Fibroblast of mammary gland (primary cell): ENCODE results near the gene FGD5.
A peak's percentile ranks its signal among the peaks of the same experiment; 100 is the strongest.

ENCODE experiments used
- DNase-seq: peaks from one replicate; pipeline ENCODE4 v3.0.0-alpha.2; 2010; ENCODE audit warnings: low read depth
- H3K4me3 ChIP-seq: 2 replicates; pipeline ENCODE4 v1.5.1; 2011; ENCODE audit warnings: low read depth, mild to moderate bottlenecking, low read length, moderate library complexity; ENCODE audit not compliant: control insufficient read depth
- TF ChIP-seq, protein P1 (sequence below): conservative IDR thresholded peaks from 2 replicates; pipeline ENCODE4 v1.5.1; 2011; ENCODE audit warnings: low read depth, low read length, inconsistent platforms; ENCODE audit not compliant: control insufficient read depth, insufficient read depth

FGD5 gene

DNA sequence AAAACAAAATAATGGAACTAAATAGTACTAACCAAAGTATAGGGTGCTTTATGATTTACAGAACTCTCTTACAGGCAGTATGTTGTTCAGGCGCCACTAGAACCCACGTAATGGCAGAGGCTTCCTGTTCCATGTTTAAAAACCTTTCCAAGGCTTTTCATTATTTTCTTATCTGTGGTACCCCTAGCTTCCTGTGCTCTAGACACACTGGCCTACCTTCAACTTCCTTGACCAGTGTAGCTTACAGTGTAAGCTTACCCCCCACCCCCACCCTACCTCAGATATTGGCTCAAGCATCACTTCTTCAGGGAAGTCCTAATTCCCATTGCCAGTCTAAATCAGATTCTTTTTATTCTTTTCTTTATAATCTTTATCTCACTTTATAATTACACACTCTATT, 131.5 kb downstream of the FGD5 start:
- TF ChIP-seq, protein P1, sequence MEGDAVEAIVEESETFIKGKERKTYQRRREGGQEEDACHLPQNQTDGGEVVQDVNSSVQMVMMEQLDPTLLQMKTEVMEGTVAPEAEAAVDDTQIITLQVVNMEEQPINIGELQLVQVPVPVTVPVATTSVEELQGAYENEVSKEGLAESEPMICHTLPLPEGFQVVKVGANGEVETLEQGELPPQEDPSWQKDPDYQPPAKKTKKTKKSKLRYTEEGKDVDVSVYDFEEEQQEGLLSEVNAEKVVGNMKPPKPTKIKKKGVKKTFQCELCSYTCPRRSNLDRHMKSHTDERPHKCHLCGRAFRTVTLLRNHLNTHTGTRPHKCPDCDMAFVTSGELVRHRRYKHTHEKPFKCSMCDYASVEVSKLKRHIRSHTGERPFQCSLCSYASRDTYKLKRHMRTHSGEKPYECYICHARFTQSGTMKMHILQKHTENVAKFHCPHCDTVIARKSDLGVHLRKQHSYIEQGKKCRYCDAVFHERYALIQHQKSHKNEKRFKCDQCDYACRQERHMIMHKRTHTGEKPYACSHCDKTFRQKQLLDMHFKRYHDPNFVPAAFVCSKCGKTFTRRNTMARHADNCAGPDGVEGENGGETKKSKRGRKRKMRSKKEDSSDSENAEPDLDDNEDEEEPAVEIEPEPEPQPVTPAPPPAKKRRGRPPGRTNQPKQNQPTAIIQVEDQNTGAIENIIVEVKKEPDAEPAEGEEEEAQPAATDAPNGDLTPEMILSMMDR: no peak
- no peak overlapping the region for H3K4me3 ChIP-seq
- DNase-seq: no peak

DNA sequence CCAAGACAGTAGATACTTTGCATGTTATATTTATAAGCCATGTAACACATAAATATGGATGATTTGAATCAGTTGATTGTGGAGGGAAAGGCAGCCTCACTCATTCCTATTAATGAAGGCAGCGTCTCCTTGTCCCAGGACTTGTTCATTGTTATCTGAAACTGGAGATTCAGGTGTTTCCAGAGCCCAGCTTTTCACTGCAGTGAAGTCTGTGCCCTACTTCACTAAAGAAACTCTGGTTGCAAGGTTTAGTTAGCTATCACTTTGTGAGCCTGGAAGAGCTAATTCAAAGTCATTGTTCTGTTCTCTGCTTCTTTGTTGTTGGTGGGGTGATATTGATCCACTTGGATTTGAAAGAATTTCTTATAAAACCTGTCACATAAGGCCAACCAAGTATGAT, 138.4 kb downstream of the FGD5 start:
- TF ChIP-seq, protein P1: no peak
- H3K4me3 ChIP-seq: no peak overlapping the region
- DNase-seq: no peak

DNA sequence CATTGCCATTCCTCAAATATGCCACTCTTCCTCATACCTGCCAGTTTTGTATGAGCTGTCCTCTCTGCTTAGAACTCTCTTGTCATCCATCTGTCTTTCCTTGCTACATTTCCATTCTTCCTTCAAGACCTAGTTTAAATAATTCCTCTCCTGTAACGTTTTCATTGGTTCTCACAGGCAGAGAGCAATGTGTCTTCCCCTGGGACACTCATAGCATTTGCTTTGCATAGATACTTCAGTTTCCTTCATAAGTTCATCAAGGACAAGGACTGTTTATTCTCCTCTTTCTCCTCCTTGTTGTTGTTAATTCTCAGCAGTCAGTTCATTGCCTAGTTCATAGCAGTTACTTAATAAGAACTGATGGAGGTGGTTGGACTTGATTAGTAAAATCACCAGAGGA, 139.2 kb downstream of the FGD5 start:
- DNase-seq: peak; percentile 19
- H3K4me3 ChIP-seq: no peak overlapping the region
- TF ChIP-seq, protein P1: no peak

DNA sequence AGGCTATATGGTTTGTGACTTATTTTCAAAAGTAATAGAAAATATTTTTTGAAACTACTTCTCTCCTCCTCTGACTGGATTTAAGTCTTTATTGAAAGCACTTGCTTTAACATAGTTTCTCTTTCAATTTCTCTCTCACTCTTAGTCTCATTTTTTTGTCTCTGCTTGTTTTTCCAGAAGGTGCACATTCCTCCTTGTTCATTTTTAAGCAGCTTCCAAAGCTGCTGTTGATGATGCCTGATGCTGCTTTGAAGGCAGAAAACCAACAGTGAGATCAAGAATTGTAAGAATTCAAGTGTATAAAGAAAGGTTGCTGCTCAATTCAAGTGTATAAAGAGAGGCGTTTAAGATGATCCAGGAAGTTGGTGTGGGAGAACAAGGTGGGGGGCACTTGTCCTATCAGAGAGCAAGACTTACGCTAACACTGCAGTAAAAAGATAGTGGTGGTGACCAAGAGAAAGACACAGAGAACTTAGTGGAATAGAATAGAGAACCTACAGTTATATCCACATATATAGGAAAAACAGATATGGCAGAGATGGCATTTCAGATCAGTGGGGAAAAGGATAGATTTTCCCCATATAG, 140.7 kb downstream of the FGD5 start:
- no peak overlapping the region for H3K4me3 ChIP-seq
- TF ChIP-seq, protein P1: no peak
- DNase-seq: no peak

DNA sequence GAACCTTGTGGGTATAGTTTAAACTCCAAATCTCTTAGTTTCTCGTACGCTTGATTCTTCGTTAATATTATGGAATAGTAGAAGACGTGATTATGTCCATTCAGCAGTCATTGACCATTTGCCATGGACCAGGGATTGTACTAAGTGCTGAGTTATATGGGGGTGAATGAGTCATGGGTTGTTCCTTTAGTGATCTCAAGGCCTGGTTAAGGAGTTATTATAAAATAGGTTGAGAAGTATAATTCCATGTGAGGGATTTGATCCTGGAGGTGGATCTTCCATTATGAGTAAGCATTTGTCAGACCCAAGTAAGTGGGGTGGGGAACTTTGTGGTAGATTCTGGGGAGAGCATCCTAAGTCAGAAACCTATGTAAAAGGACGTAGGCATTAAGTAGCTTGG, 144.0 kb downstream of the FGD5 start:
- TF ChIP-seq, protein P1: no peak
- DNase-seq: peak; percentile 86
- H3K4me3 ChIP-seq: no peak overlapping the region

DNA sequence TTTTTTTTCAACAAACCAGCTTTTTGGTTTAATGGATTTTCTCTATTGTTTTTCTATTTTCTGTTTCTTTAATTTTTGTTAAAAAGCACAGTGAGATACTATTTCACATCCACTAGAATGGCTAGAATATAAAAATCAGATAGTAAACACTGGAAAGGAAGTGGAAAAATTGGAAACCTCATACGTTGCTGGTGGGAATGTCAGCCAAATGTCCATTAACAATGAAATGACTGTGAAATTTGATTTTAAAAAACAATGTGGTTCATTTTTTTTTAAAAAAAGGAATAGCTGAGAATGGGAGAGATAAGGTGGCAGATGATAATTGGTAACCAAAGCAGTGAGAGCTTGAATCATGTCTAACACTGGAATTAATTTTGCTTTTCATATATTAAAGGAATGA, 148.5 kb downstream of the FGD5 start:
- DNase-seq: no peak
- TF ChIP-seq, protein P1: no peak
- no peak overlapping the region for H3K4me3 ChIP-seq

DNA sequence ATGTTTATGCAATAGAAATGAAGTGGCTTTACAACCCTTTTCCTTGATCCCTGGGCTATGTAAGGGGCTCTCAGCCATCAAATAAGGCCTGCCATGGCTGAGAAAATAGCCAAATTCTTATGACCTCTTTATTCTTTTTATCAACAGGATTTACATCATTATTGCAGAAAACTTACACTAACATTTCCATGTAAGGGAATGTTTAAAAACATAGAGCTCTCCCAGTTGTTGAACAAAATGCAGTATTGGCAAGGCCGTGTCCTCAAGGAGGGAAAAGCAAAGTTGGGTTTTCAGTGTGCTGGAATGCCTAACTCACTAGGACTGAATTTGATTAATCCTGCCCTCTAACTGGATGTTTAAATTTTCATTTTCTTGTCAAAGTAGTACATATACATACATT, 150.9 kb downstream of the FGD5 start:
- no peak overlapping the region for H3K4me3 ChIP-seq
- TF ChIP-seq, protein P1: no peak
- DNase-seq: no peak
